HG02970 (cell line): Measurements from ENCODE around the gene UBAC2.

Experiments used
- ATAC-seq: cut with Tn5 transposase; IDR thresholded peaks from one replicate; pipeline ENCODE4 v1.9.1; 2021; ENCODE audit warnings: mild to moderate bottlenecking, moderate library complexity, moderate number of reproducible peaks; ENCODE audit not compliant: unreplicated experiment, low FRiP score

UBAC2 gene

DNA sequence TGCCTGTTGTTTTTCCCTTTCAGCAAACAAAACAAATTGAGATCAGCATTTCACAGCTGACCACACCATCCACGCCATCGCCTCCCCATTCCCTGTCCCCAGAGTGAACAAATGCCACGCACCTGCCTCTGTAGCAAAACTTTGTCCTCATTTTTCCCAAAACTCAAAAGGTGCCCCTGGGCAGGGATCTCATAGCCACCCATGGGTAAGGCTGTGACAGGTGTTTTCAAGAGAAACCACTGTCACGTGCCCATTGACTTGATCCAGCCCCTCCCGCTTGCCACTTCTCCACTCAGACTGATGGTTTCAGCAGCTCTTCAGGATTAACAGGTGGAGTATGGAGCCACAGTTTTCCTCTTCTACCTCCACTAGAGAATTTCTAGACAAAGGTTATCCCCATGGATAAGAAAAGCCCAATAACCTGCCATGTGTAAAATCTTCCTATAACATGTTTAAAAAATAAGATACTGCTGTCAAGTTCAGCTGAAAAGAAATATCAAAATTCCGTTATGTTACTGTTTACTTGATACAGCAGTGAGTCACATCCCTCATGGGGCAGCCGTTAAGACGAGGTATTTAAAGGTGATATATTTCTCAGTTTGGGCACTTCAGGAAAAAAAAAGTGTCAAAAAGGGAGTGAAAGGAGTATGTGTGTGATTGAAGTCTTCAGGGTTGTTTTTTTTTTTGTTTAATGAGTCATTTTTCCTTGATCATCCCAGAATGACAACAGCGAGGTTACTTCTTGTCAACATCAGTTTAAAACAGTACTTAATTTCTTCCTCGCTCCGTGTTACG is 170.0 kb downstream of the UBAC2 start:
- ATAC-seq, result no peak

DNA sequence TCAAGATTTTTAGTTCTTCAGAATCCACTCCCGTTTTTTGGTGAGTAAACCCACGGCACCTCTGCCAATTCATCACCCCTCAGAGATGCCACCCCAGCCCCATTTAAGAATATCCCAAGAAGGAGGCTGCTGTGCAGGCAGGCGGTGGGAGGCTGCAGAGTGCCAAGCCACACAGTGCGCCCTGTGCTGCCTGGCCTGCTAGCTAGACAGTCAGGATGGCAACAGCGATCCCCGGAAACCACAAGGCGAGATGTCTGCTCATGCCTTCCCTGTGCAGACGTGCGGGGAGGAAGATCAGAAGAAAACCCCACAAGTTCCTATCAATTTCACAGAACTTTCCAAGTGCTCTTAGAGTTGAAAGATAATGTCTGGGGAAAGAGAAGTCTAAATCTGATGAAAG is 171.3 kb downstream of the UBAC2 start:
- no peak for ATAC-seq

DNA sequence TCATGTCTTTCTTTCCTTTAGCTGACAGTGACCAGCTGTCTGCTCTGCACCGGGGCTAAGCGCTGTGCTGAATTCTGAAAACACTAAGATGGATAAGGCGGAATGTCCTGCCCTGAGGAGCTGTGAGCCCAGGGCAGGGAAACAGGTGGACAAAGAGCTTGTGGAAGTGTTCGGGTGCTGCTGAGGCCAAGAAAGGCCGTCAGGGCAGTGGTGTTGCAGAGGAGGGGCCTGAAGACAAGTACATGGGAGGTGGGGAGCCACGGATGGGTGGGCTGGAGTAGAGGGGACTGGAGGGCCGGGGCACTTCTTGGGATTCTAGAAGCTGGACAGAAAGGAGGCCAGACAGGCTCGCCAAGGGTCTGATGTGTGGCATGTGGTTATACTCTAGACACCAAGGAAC is 172.8 kb downstream of the UBAC2 start:
- ATAC-seq, result no peak

DNA sequence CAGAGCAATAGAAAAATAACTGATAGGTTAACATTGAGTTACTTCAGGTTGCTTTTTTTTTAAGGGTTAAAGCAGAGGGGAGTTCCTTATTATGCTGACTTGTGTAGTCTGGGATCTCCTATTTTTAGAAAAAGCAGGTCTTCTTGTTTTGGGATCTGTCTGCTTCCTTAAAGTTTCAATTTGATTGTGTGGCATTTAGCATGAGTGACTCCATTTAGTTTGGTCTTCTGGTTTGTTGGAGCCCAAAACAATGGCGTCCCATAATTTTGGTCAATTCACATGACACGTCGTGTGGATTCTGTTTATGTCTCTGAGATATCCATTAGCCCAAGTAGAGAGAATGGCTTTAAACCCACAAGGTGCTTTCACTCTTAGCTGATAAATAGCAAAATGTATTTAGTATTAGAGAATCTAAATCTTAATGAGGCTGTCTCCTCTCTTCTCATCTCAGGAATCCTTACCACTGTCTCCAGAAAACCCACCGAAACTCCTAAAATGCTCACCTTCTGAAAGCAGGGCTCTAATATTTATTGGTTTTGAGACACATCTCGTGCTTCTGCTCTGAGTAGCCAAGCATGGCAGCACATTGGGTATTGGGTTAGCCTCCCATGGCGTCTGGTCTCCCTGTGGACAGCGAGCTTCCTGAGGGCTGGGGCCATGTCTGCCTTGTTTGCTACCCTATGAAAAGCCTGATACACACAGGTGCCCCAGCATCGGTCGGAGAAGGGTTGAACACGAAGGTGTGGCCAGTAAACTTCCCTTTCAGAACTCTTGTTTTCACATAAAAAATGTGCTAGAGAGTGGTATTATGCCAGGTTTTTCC is 173.7 kb downstream of the UBAC2 start:
- no peak for ATAC-seq

DNA sequence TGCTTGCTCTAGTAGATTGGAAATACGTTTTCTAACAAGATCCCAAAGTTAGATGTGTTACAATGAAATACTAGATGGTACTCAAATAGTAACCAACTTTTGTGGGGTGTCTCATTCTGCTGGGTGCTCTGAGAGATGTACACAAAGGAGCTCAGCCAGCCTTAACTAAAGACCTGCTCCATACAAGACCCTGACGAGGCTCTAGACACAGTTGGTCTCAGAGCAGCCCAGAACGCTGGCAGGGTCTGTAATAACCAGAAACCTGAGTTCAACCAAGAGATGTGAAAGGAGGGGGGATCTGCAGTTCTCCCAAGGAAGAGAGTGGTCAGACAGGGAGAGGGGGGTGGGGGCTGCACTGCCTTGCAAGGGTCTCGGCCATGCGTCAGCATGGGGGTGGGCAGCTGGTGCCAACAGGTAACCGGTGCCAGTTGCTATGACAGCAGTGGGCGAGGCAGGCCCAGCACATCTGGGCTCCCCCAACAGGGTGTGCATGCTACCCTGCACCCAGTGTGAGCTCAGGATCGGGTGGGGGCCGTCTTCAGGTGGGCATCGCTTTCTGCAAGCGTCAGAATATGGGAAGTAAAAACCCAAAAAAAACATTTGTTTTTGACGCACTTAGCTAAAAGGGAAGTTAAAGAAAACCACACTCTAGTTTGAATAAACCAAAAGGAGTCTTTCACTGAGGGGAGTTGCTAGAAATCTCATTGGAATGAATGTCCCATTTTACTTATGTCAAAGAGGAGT is 174.5 kb downstream of the UBAC2 start:
- no peak for ATAC-seq

DNA sequence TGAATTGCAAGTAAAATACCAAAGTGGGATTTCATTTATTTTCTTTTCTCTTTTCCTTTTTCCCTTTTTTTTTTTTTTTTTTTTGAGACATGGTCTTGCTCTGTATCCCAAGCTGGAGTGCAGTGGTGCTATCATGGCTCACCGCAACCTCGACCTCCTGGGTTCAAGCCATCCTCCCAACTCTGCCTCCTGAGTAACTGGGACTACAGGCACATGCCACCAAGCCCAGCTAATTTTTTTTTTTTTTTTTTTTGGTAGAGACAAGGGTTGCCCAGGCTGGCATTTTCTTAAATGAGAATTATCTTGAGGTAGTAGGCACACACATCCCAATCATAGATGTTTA is 175.1 kb downstream of the UBAC2 start:
- ATAC-seq, result no peak

DNA sequence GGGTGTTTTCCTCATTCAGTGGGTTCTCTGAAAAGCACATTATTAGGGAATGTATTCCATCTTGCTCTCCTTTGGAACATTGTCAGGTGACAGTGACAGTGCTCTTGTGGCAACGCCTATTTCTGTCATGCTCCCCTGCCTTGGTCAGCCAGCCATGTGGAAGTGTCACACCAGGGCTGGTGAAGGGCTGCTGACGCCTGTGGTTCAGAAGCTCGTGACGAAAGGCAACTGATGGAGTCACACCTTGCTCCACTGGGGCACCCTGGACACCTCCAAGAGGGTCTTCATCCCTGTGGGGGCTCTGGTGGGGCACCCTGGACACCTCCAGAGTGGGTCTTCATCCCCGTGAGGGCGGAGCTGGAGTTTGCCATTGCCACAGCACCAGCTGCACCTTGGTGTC is 175.5 kb downstream of the UBAC2 start:
- ATAC-seq, result peak; percentile 48

DNA sequence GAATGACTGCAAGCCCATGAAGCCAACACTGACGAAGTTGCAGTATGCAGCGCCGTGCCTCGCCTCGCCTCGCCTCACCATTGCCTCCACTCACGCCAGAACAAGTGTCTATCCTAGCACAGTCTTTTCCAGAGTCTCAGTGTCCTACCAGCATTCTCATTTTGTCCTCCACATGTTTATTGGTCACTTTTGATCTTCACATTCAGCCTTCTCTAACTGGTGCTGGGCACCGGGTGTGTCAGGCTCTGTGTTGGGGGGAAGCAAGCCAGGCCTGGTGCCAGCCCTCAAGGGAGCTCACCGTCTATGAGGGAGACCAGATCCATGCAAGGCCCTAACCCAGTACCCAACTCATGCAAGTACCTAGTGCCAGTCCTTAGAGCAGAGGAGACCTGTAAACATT is 176.3 kb downstream of the UBAC2 start:
- ATAC-seq, result no peak

DNA sequence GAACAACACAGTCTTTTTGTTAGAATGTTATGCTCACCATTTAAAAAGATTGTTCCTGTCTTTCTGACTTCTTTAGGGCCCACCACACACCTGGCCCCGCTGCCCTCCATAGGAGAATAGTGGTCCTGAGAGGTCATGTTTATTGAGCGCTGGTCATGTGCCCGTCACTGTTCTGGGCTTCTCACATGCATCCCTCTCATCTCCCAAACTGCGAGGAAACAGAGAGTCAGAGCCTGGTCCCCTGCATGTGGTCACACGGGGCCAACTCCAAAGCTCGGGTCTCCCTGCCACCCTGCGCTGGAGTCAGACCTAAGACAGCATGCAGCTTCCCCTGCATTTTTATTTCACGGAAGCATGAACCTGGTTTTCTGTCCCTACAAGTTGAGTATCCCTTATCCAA is 177.0 kb downstream of the UBAC2 start:
- no peak for ATAC-seq

DNA sequence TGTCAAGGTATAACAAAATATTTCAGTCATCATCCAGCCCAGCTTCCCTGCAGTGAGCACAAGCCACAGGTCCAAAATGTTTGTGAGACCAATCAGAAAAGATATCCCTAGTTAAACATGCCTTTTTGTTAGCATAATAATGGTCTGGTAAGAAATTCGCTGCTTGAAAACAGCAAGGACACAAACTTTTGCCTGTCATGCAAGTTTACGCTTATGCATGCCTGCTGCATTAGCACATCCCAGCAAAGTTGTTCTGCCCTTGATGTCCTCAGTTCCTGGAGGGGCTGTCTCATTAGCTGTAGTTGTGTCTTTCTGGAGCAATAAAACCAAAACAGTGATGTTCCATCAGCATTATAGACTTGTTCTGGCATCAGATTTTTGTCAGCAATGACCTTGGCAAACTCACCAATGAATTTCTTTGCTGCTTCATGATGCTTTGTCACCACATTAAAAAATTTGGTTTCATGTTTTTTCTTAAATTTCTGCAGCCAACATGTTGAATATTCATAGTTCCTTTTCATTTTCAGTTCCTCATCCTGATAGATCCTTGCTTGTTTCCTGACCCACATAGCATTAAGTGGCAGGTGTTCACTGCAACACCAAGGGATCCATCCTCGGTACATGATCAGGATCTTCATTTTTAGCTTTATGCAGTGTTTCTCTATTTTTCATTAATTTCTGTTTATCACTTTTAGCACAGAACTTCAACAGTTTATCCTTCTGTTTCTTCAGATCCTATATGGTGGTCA is 178.5 kb downstream of the UBAC2 start:
- no peak for ATAC-seq

DNA sequence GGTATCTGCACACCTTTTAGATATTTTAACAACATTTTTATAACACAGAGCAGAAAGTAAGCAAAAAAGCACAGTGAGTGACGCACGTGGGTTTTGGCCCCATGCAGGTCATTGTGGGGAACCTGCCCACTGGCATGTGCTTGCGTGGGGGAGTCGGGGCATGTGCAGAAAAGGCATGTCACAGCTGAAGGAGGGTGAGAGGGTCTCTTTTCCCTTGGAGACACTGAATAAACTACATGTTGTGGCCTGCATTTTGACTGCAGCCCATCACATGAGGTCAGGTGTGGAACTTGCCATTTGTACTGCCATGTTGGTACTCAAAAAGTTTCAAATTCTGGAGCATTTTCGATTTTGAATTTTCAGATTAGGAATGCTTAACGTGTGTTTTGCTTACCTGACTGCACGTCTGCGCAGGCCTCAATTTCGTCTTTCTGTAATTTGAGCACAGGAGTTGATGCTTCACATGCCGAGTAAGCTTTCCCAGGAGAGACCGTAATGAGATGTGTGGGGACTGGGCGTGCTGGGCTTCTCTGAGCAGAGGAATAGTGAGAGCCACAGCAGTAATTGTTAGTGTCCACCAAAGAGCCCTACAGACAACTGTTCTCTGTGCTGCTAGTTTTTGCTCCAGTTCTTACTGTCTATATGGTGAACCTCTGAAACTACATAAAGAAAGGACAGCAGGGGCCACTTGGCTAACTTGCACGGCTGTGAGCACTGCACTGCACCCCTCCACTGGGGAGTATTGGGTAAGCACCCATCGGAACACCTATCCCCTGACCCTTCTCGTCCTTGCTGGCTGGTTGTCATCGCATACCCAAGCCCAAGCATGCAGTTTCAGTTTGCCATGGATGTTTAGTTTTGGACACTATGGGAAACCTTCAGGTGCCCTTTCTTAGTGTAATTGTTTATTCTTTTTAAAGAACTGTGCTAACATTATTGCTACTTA is 179.5 kb downstream of the UBAC2 start:
- no peak for ATAC-seq

DNA sequence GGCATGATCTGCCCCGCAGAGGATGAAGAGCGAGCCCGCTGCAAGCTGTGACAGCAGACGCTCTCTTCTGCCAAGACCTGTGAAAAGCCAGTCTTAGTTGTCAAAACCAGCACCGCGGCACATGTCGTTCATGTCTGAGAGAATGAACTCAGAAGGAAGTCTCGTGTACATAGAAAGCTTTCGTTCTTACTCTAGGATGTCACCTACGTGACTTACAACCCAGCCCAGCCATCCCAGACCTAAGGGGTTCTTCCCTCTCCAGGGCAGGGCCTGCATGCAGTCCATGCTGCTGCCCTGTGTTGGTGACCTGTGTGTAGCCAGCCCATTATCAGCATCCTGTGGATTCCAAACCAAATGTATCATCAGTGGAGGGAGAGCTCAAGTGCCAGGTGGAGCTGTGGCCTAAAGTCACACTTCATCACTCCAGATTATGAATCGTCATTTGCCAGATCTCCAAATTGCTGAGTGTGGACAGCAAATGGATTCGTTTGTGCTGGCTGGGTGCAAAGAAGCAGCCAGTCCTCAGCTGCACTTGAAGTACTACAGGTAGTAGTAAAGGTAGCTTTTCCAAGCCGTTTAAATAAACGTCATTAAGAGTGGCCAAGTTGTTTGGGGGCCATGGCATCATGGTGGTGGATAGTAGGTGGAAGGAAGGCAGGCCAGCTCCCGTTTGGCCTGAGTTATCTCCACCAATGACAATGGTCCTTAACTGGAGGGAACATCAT is 180.4 kb downstream of the UBAC2 start:
- no peak for ATAC-seq

DNA sequence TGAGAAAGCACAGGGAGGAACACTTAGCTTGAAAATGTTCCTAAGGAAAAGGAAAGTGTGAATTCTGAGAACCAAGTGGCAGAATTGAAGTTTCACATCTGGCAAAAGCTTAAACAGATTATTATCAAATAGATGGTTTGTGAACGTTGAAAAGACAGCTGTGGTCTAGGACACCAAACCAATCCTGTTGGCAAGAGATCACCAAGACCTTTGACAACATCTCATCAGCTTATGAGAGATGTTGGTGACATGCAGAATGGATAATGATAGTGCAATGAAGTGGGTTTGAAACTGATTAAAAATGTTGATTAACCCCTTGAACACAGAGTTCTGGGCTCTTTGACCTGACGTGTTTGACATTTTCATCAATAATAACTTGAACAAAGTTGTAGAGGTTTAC is 181.1 kb downstream of the UBAC2 start:
- ATAC-seq, result no peak

DNA sequence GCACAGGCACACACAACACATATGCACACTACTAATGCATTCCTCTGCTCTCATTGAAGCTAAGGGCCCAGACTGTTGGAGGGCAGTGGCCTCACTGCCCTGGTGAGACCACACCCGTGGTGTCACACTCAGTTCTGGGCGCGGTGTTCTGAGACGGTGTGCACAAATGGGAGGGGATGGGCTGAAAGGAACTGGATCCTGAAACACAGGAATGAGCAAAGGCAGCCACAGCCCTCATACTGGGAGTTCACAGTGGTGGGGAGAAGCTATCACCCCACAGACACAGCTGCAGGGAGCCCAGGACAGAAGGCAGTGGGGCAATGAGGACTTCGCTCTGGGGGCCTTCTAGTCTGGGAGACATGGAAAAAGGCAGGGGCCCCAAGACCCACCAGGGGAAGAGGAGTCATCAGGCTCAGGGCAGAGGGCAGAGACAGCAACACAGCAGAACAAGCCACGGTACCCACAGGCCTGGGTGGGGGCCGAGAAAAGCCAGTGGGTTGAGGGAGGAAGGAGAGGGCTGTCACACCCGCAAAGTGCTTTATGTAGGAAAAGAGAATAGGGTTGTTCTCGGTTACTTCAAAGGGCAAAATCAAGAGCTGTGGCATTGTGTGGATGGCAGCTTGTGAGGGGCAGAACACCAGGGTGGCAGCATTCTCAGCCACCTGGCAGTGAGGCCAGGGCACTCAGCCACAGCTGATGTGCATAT is 181.9 kb downstream of the UBAC2 start:
- ATAC-seq, result no peak

DNA sequence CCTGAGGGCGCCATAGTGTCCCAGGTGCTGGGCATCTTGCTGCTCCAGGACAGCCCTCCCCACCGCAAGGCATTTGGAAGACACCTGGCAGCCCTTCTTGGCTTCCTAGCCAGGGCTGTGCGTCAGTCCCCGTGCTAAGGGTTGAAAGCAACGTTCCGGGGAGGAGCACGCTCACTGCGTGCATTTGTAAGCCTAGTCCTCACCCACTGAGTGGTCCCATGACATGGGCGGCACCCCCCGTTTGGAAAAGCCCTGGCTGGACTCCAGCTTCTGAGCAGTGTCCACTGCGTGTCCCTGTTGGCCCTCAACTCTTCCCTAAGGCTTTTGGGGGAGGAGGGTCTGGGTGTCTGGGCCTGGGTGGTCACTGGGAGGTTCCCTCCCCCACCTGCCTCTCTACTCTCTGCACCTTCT is 182.9 kb downstream of the UBAC2 start:
- no peak for ATAC-seq

DNA sequence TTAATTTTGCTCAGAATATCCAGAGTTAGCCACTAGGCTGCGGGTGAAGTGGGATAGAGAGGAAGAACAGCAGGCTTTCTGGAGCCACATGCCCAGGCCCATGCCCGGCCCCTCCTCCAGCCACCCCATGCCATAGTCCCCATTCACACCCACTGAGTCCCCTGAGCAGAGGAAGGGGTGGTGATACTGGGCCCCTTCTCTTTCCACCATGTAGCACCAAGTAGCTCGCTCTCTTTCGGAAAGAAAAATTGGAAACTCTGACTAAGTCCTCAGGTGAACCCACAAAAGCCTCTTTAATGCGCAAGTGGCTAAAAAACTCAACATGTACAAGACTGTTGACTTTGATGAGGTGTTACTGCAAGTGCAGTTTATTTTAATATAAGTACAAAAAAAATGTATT is 183.3 kb downstream of the UBAC2 start:
- no peak for ATAC-seq

DNA sequence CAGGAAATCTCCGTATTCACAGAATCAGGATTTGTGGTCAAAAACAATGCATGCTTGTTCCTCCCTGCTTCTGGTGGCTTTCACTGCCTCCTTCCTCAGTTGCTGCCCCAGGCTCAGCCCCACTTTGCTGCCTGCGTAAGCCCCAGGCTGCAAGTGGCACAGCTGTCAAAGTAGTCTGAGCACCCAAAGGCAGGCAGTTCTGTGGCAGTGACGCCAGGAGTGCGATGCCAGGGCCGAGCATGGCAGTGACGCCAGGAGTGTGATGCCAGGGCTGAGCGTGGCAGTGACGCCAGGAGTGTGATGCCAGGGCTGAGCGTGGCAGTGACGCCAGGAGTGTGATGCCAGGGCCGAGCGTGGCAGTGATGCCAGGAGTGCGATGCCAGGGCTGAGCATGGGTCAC is 183.8 kb downstream of the UBAC2 start:
- no peak for ATAC-seq

DNA sequence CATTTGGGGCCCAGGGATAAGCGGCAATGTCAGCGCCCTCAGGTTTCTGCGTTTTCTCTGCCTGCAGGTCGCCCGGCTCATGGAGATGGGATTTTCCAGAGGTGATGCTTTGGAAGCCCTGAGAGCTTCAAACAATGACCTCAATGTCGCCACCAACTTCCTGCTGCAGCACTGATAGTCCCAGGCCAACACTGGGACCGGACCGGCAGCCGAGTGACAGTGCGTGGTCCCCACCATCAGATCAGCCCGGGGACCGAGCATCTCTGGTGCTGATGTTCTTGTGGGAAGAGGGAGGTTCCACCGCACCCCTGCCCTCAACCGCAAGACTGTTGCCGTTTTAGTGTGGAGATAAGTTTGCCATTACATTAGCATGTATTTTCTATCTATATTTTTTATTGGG is 184.5 kb downstream of the UBAC2 start:
- ATAC-seq, result no peak
